NCI-H1048 (cell line): Measurements from ENCODE around the gene CCDC107.
A peak's percentile ranks its signal among the peaks of the same experiment; 100 is the strongest.
"Not testable (repeated sequence)": the region's sequence is repeated elsewhere in the genome, so short reads cannot be mapped to it uniquely, and the experiment has no call there.

Source experiments
- DNase-seq: peaks from one replicate; lab custom pipeline; 2025; lab: John Stamatoyannopoulos, UW

The CCDC107 gene

GRCh38 chr9:35658137-35658967, at the start of gene CCDC107:
Gene CCDC107 (plus strand): TSS chr9:35658292. CDS start chr9:35658380, 88 bp downstream.
- DNase-seq: peak; percentile 50

- DNase-seq: no peak
Observed at GRCh38 chr9:35609001-35609819, 48.9 kb upstream of the CCDC107 start.

GRCh38 chr9:35609820-35610163, 48.3 kb upstream of the CCDC107 start:
- no peak for DNase-seq

- no peak for DNase-seq
Observed at GRCh38 chr9:35611230-35611797, 46.8 kb upstream of the CCDC107 start.

- not testable (repeated sequence) for DNase-seq
Observed at GRCh38 chr9:35612066-35612465, 46.0 kb upstream of the CCDC107 start.

- no peak for DNase-seq
Observed at GRCh38 chr9:35612843-35613242, 45.2 kb upstream of the CCDC107 start.

GRCh38 chr9:35615981-35616680, 42.0 kb upstream of the CCDC107 start:
- no peak for DNase-seq

GRCh38 chr9:35616681-35617459, 41.2 kb upstream of the CCDC107 start:
- DNase-seq: no peak

- DNase-seq: no peak
Observed at GRCh38 chr9:35617548-35617947, 40.5 kb upstream of the CCDC107 start.

- DNase-seq: no peak
Observed at GRCh38 chr9:35618325-35618727, 39.8 kb upstream of the CCDC107 start, which contains the start of gene CD72. Gene CD72 (minus strand): TSS chr9:35618413. CDS start chr9:35618303, 110 bp downstream.

- DNase-seq: no peak
Observed at GRCh38 chr9:35618854-35619799, 39.0 kb upstream of the CCDC107 start.

- no peak for DNase-seq
Observed at GRCh38 chr9:35619800-35620158, 38.3 kb upstream of the CCDC107 start.

- no peak for DNase-seq
Observed at GRCh38 chr9:35627575-35627974, 30.5 kb upstream of the CCDC107 start.

GRCh38 chr9:35628389-35628991, 29.6 kb upstream of the CCDC107 start:
- DNase-seq: no peak

- no peak for DNase-seq
Observed at GRCh38 chr9:35629597-35629996, 28.5 kb upstream of the CCDC107 start.

- no peak for DNase-seq
Observed at GRCh38 chr9:35635730-35636129, 22.4 kb upstream of the CCDC107 start.

- DNase-seq: no peak
Observed at GRCh38 chr9:35636135-35636876, 21.8 kb upstream of the CCDC107 start.

GRCh38 chr9:35636877-35637246, 21.2 kb upstream of the CCDC107 start:
- not testable (repeated sequence) for DNase-seq

GRCh38 chr9:35637427-35637955, 20.6 kb upstream of the CCDC107 start:
- DNase-seq: not testable (repeated sequence)
